Stimulated activated memory B cell treated with anti-CD40 and anti-IgM and Interleukin-4, amounts not matched to agents 10 μg/mL and 1 μg/mL and 100 μg/mL, for 72 hours (primary cell): Measurements from ENCODE around the gene CDK14.
"Not testable (repeated sequence)": the region's sequence is repeated elsewhere in the genome, so short reads cannot be mapped to it uniquely, and the experiment has no call there.

Experiments
- ATAC-seq: fragments of 150-1000 bp; cut with Tn5 transposase; 2 replicates; pipeline ENCODE4 v1.10.0; 2021
- H3K27ac Mint-ChIP-seq: one replicate; pipeline ENCODE4 v1.8.0; 2022; ENCODE audit warnings: mild to moderate bottlenecking, mixed read lengths
- H3K27me3 Mint-ChIP-seq: one replicate; pipeline ENCODE4 v1.8.0; 2022; ENCODE audit warnings: mixed read lengths
- H3K36me3 Mint-ChIP-seq: one replicate; pipeline ENCODE4 v1.8.0; 2022; ENCODE audit warnings: mixed read lengths
- H3K4me1 Mint-ChIP-seq: one replicate; pipeline ENCODE4 v1.8.0; 2022; ENCODE audit warnings: mixed read lengths
- H3K4me3 Mint-ChIP-seq: one replicate; pipeline ENCODE4 v1.8.0; 2022; ENCODE audit warnings: mild to moderate bottlenecking, moderate library complexity, mixed read lengths
- H3K9me3 Mint-ChIP-seq: one replicate; pipeline ENCODE4 v1.8.0; 2022; ENCODE audit warnings: mixed read lengths

The CDK14 gene

GRCh38 chr7:90773269-90773668 lies 177.1 kb downstream of the CDK14 start:
- H3K4me1 Mint-ChIP-seq = peaks cover 37% of the 10 kb centered on the region
- H3K36me3 Mint-ChIP-seq = peaks cover 51% of the 10 kb centered on the region
- no peaks in the 10 kb centered on the region for H3K27me3 Mint-ChIP-seq
- no peak for ATAC-seq
- no peak overlapping the region for H3K4me3 Mint-ChIP-seq
- H3K27ac Mint-ChIP-seq = no peak overlapping the region
- peaks cover 18% of the 10 kb centered on the region for H3K9me3 Mint-ChIP-seq

GRCh38 chr7:90774706-90775105 lies 178.6 kb downstream of the CDK14 start:
- ATAC-seq = no peak
- Mint-ChIP-seq H3K4me1 (peaks cover 37% of the 10 kb centered on the region), H3K9me3 (peaks cover 18% of the 10 kb centered on the region), H3K4me3 (no peak overlapping the region), H3K36me3 (peaks cover 42% of the 10 kb centered on the region), H3K27me3 (no peaks in the 10 kb centered on the region), H3K27ac (no peak overlapping the region)

GRCh38 chr7:90775383-90775965 lies 179.4 kb downstream of the CDK14 start:
- H3K4me3 Mint-ChIP-seq = no peak overlapping the region

GRCh38 chr7:90777041-90777440 lies 180.9 kb downstream of the CDK14 start:
- Mint-ChIP-seq H3K4me3 (no peak overlapping the region), H3K4me1 (peaks cover 22% of the 10 kb centered on the region), H3K27ac (no peak overlapping the region), H3K27me3 (no peaks in the 10 kb centered on the region), H3K9me3 (peaks cover 6% of the 10 kb centered on the region), H3K36me3 (peaks cover 27% of the 10 kb centered on the region)
- ATAC-seq = peak; percentile 80

More at GRCh38 chr7:90775383-90775965, 179.4 kb downstream of the CDK14 start:
- Mint-ChIP-seq H3K9me3 (peaks cover 17% of the 10 kb centered on the region), H3K36me3 (peaks cover 40% of the 10 kb centered on the region), H3K27me3 (no peaks in the 10 kb centered on the region), H3K4me1 (peaks cover 35% of the 10 kb centered on the region), H3K27ac (no peak overlapping the region)
- no peak for ATAC-seq

- H3K4me1 Mint-ChIP-seq = peaks cover 21% of the 10 kb centered on the region
- ATAC-seq = peak; percentile 39
- no peak overlapping the region for H3K27ac Mint-ChIP-seq
- H3K4me3 Mint-ChIP-seq = no peak overlapping the region
- H3K9me3 Mint-ChIP-seq = peaks cover 1% of the 10 kb centered on the region
- H3K36me3 Mint-ChIP-seq = peaks cover 25% of the 10 kb centered on the region
- H3K27me3 Mint-ChIP-seq = no peaks in the 10 kb centered on the region
Observed at GRCh38 chr7:90777465-90777864, 181.3 kb downstream of the CDK14 start.

- H3K27ac Mint-ChIP-seq = no peak overlapping the region
- no peak for ATAC-seq
- no peaks in the 10 kb centered on the region for H3K27me3 Mint-ChIP-seq
- H3K36me3 Mint-ChIP-seq = peaks cover 26% of the 10 kb centered on the region
- no peaks in the 10 kb centered on the region for H3K9me3 Mint-ChIP-seq
- no peak overlapping the region for H3K4me3 Mint-ChIP-seq
- peaks cover 20% of the 10 kb centered on the region for H3K4me1 Mint-ChIP-seq
Observed at GRCh38 chr7:90777886-90778285, 181.8 kb downstream of the CDK14 start.

GRCh38 chr7:90788052-90788451 lies 191.9 kb downstream of the CDK14 start:
- Mint-ChIP-seq H3K4me1 (peaks cover 27% of the 10 kb centered on the region), H3K27ac (peak overlapping the region; percentile 37), H3K9me3 (peaks cover 12% of the 10 kb centered on the region), H3K27me3 (no peaks in the 10 kb centered on the region), H3K4me3 (no peak overlapping the region), H3K36me3 (peaks cover 57% of the 10 kb centered on the region)
- ATAC-seq = no peak

GRCh38 chr7:90789736-90790306 lies 193.7 kb downstream of the CDK14 start:
- H3K9me3 Mint-ChIP-seq = peaks cover 13% of the 10 kb centered on the region
- no peak for ATAC-seq
- peaks cover 61% of the 10 kb centered on the region for H3K36me3 Mint-ChIP-seq
- H3K4me3 Mint-ChIP-seq = no peak overlapping the region
- no peak overlapping the region for H3K27ac Mint-ChIP-seq
- no peaks in the 10 kb centered on the region for H3K27me3 Mint-ChIP-seq
- peaks cover 20% of the 10 kb centered on the region for H3K4me1 Mint-ChIP-seq

- peaks cover 35% of the 10 kb centered on the region for H3K4me1 Mint-ChIP-seq
- H3K27ac Mint-ChIP-seq = peak overlapping the region; percentile 76
- ATAC-seq = peak; percentile 57
- H3K36me3 Mint-ChIP-seq = peaks cover 64% of the 10 kb centered on the region
- no peak overlapping the region for H3K4me3 Mint-ChIP-seq
- peaks cover 19% of the 10 kb centered on the region for H3K9me3 Mint-ChIP-seq
- no peaks in the 10 kb centered on the region for H3K27me3 Mint-ChIP-seq
Observed at GRCh38 chr7:90791596-90791995, 195.5 kb downstream of the CDK14 start.

GRCh38 chr7:90792301-90792700 lies 196.2 kb downstream of the CDK14 start:
- Mint-ChIP-seq H3K36me3 (peaks cover 71% of the 10 kb centered on the region), H3K27ac (peak overlapping the region; percentile 76)
- no peak for ATAC-seq

GRCh38 chr7:90794234-90794633 lies 198.1 kb downstream of the CDK14 start:
- H3K27me3 Mint-ChIP-seq, H3K27ac Mint-ChIP-seq, ATAC-seq, H3K4me3 Mint-ChIP-seq: not testable (repeated sequence)
- Mint-ChIP-seq H3K4me1 (peaks cover 51% of the 10 kb centered on the region), H3K9me3 (peaks cover 19% of the 10 kb centered on the region), H3K36me3 (peaks cover 84% of the 10 kb centered on the region)

More at GRCh38 chr7:90792301-90792700, 196.2 kb downstream of the CDK14 start:
- no peaks in the 10 kb centered on the region for H3K27me3 Mint-ChIP-seq
- peaks cover 19% of the 10 kb centered on the region for H3K9me3 Mint-ChIP-seq
- no peak overlapping the region for H3K4me3 Mint-ChIP-seq
- H3K4me1 Mint-ChIP-seq = peaks cover 39% of the 10 kb centered on the region

GRCh38 chr7:90797596-90797995 lies 201.5 kb downstream of the CDK14 start:
- no peak for ATAC-seq
- peaks cover 82% of the 10 kb centered on the region for H3K36me3 Mint-ChIP-seq
- peaks cover 15% of the 10 kb centered on the region for H3K9me3 Mint-ChIP-seq
- peaks cover 51% of the 10 kb centered on the region for H3K4me1 Mint-ChIP-seq
- peak overlapping the region; percentile 23 for H3K27ac Mint-ChIP-seq
- no peak overlapping the region for H3K4me3 Mint-ChIP-seq
- no peaks in the 10 kb centered on the region for H3K27me3 Mint-ChIP-seq

GRCh38 chr7:90804370-90804769 lies 208.2 kb downstream of the CDK14 start:
- H3K9me3 Mint-ChIP-seq = peaks cover 11% of the 10 kb centered on the region
- H3K4me1 Mint-ChIP-seq = peaks cover 21% of the 10 kb centered on the region
- no peaks in the 10 kb centered on the region for H3K27me3 Mint-ChIP-seq
- peaks cover 40% of the 10 kb centered on the region for H3K36me3 Mint-ChIP-seq
- ATAC-seq = no peak
- no peak overlapping the region for H3K4me3 Mint-ChIP-seq
- H3K27ac Mint-ChIP-seq = no peak overlapping the region

- H3K9me3 Mint-ChIP-seq, ATAC-seq, H3K4me3 Mint-ChIP-seq, H3K27me3 Mint-ChIP-seq: not testable (repeated sequence)
- Mint-ChIP-seq H3K4me1 (peaks cover 19% of the 10 kb centered on the region), H3K36me3 (peaks cover 26% of the 10 kb centered on the region), H3K27ac (peak overlapping the region; percentile 78)
Observed at GRCh38 chr7:90815552-90815951, 219.4 kb downstream of the CDK14 start.

GRCh38 chr7:90816511-90817142 lies 220.5 kb downstream of the CDK14 start:
- Mint-ChIP-seq H3K9me3 (peaks cover 6% of the 10 kb centered on the region), H3K27ac (peak overlapping the region; percentile 78), H3K27me3 (no peaks in the 10 kb centered on the region), H3K4me3 (peak overlapping the region; percentile 67), H3K4me1 (peaks cover 29% of the 10 kb centered on the region), H3K36me3 (peaks cover 37% of the 10 kb centered on the region)
- peak; percentile 98 for ATAC-seq

- Mint-ChIP-seq H3K4me3 (no peak overlapping the region), H3K4me1 (peaks cover 35% of the 10 kb centered on the region), H3K27ac (peak overlapping the region; percentile 78), H3K9me3 (peaks cover 6% of the 10 kb centered on the region), H3K36me3 (peaks cover 42% of the 10 kb centered on the region), H3K27me3 (no peaks in the 10 kb centered on the region)
- no peak for ATAC-seq
Observed at GRCh38 chr7:90817151-90817550, 221.0 kb downstream of the CDK14 start.
